Lung (tissue), 12 donors: ENCODE measurements around the gene CD300LF. TPM values are rescaled to one million over a fixed set of nuclear protein-coding genes. Genes with fewer than 3 reads are reported as not detected.

ENCODE experiments used
- ATAC-seq: fragments of 200-7000 bp; cut with Tn5 transposase; one replicate; pipeline ENCODE4 v1.9.1; 2020; ENCODE audit warnings: moderate number of reproducible peaks; ENCODE audit not compliant: insufficient read depth, low FRiP score
- DNase-seq, 3 donors: peaks; one replicate each; pipeline ENCODE4 v3.0.0-alpha.2; 2013 to 2017
- H3K27ac ChIP-seq, 2 donors: one replicate each; pipeline ENCODE4 v1.5.1; 2013; ENCODE audit warnings: mild to moderate bottlenecking in 2 of 2, moderate library complexity in 2 of 2, control low read depth in 1 of 2, inconsistent platforms in 1 of 2, low read depth in 1 of 2, low read length in 1 of 2
- H3K27me3 ChIP-seq, 3 donors: one replicate each; pipeline ENCODE4 v1.5.1; 2013; ENCODE audit warnings: low read length in 2 of 3; ENCODE audit not compliant: control insufficient read depth in 3 of 3, insufficient read depth in 3 of 3
- H3K36me3 ChIP-seq, 4 donors: one replicate each; pipeline ENCODE4 v1.5.1; 2013; ENCODE audit warnings: low read length in 4 of 4, mild to moderate bottlenecking in 1 of 4, moderate library complexity in 1 of 4; ENCODE audit not compliant: control insufficient read depth in 4 of 4, insufficient read depth in 4 of 4
- H3K4me1 ChIP-seq, 5 donors: one replicate each; pipeline ENCODE4 v1.5.1; 2013; ENCODE audit warnings: low read length in 5 of 5, mild to moderate bottlenecking in 2 of 5, moderate library complexity in 1 of 5; ENCODE audit not compliant: control insufficient read depth in 5 of 5, insufficient read depth in 5 of 5
- H3K4me3 ChIP-seq: one replicate; pipeline ENCODE4 v1.5.1; 2013; ENCODE audit warnings: mild to moderate bottlenecking, control low read depth, moderate library complexity
- H3K9ac ChIP-seq, 2 donors: one replicate each; pipeline ENCODE4 v1.5.1; 2013; ENCODE audit warnings: low read length in 2 of 2, control low read depth in 1 of 2; ENCODE audit not compliant: insufficient read depth in 1 of 2
- H3K9me3 ChIP-seq, 4 donors: one replicate each; pipeline ENCODE4 v1.5.1; 2013; ENCODE audit warnings: low read length in 3 of 4, mild to moderate bottlenecking in 1 of 4, moderate library complexity in 1 of 4; ENCODE audit not compliant: control insufficient read depth in 4 of 4, insufficient read depth in 3 of 4
- CTCF ChIP-seq: IDR thresholded peaks from 2 replicates; pipeline ENCODE4 v1.5.1; 2012; ENCODE audit warnings: mild to moderate bottlenecking; ENCODE audit errors: control extremely low read depth, extremely low read depth
- WGBS, 2 donors: extraction: QIAGEN DNeasy Blood & Tissue Kit; methylation state at CpG; one replicate each; pipeline ENCODE4 v1.1.7; 2013; 5-methylcytosine and 5-hydroxymethylcytosine counted together
- polyA plus RNA-seq, 2 donors: library from polyadenylated mRNA; stranded (reverse); fragments of 200-250 nt; gene quantifications; one replicate each; pipeline ENCODE4 v1.2.1, GENCODE V29; 2013
- total RNA-seq, 2 donors: library from RNA; depleted of rRNA in 1 of 2; stranded (reverse); fragments of >200 nt in 1 of 2; gene quantifications; one replicate each; pipeline ENCODE4 v1.2.1, GENCODE V29; 2014 to 2021
- donor health status: control.
- donor health status: control.
- donor health status: Bipolar disorder and iron deficiency.
- donor health status: healthy.
- donor health status: DM: yes; HTN: yes; CAD: no.

The CD300LF gene
- total and polyA plus RNA-seq, 4 donors: 8.6 to 35.1 (median 26.2) TPM

- Histone ChIP-seq H3K36me3 (no peaks in the 10 kb centered on the region), H3K27me3 (peaks cover 0 to 26% (median 3%) of the 10 kb centered on the region in 3 donors), H3K4me1 (peaks cover 0 to 42% (median 8%) of the 10 kb centered on the region in 5 donors), H3K9me3 (no peaks in the 10 kb centered on the region), H3K9ac (no peak overlapping the region), H3K4me3 (no peak overlapping the region), H3K27ac (peak overlapping the region in 1 of 2 donors; percentile 5)
- WGBS, 2 donors: 1 to 3% methylated on average over 38 of the region's 38 CpGs
- DNase-seq (peak; percentile 67 to 76 (median 68)), ATAC-seq (no peak)
- TF ChIP-seq CTCF: peak; percentile 15
These were observed 24.8 kb upstream of the CD300LF start for GRCh38 chr17:74737299-74738050.

- Histone ChIP-seq H3K27ac (peak within 1 kb of the TSS in 1 of 2 donors; percentile 5), H3K27me3 (peaks cover 0 to 24% (median 3%) of the 10 kb centered on the region in 3 donors), H3K4me3 (no peak within 1 kb of the TSS), H3K9ac (no peak within 1 kb of the TSS), H3K9me3 (no peaks in the 10 kb centered on the region), H3K36me3 (no peaks in the 10 kb centered on the region), H3K4me1 (peaks cover 0 to 35% (median 8%) of the 10 kb centered on the region in 5 donors)
- TF ChIP-seq CTCF: peak; percentile 32
- ATAC-seq (no peak), DNase-seq (peak; percentile 34 to 63 (median 36))
- WGBS, 2 donors: 1 to 2% methylated on average over 49 to 67 of the region's 67 CpGs
These were observed 24.0 kb upstream of the CD300LF start, which contains the start of gene RAB37 for GRCh38 chr17:74736513-74737298. Gene RAB37 (plus strand): TSS chr17:74737256. CDS start chr17:74737273, 17 bp downstream.

- DNase-seq (no peak), ATAC-seq (no peak)
- H3K9ac ChIP-seq: no peak overlapping the region
- WGBS, 2 donors: 91 to 98% methylated on average over 3 of the region's 3 CpGs
- H3K4me1 ChIP-seq: peaks cover 0 to 30% (median 7%) of the 10 kb centered on the region in 5 donors
- peaks cover 0 to 17% (median 3%) of the 10 kb centered on the region in 3 donors for H3K27me3 ChIP-seq
- no peaks in the 10 kb centered on the region for H3K9me3 ChIP-seq
- no peak for TF ChIP-seq CTCF
- H3K4me3 ChIP-seq: no peak overlapping the region
- H3K27ac ChIP-seq: no peak overlapping the region
- H3K36me3 ChIP-seq: no peaks in the 10 kb centered on the region
These were observed 21.5 kb upstream of the CD300LF start for GRCh38 chr17:74734256-74734655.
